Cardiac muscle cell (in vitro differentiated cells and primary cell): ENCODE measurements around the gene PYCARD. TPM values are rescaled to one million over a fixed set of nuclear protein-coding genes. Genes with fewer than 3 reads are reported as not detected.
A peak's percentile ranks its signal among the peaks of the same experiment; 100 is the strongest.
"Not testable (repeated sequence)": the region's sequence is repeated elsewhere in the genome, so short reads cannot be mapped to it uniquely, and the experiment has no call there.

ENCODE experiments used
- DNase-seq, 2 donors: peaks; one replicate each; pipeline versions ENCODE4 v3.0.0 to v3.0.0-alpha.2; 2010 to 2017; ENCODE audit warnings: low read depth in 1 of 2, low spot score in 1 of 2
- H3K27ac ChIP-seq: fragments of 200-600 bp; sonication (generic); 2 replicates; pipeline ENCODE4 v1.5.1; 2016
- H3K27me3 ChIP-seq: fragments of 200-600 bp; sonication (generic); 2 replicates; pipeline ENCODE4 v1.6.0; 2016; ENCODE audit warnings: control low read depth
- H3K36me3 ChIP-seq: fragments of 200-600 bp; sonication (generic); 2 replicates; pipeline ENCODE4 v1.5.1; 2016; ENCODE audit warnings: control low read depth
- H3K4me1 ChIP-seq: fragments of 200-600 bp; sonication (generic); 2 replicates; pipeline ENCODE4 v1.8.1; 2017; ENCODE audit warnings: low read depth, mild to moderate bottlenecking, mixed run types
- H3K4me3 ChIP-seq: fragments of 200-600 bp; sonication (generic); 2 replicates; pipeline ENCODE4 v1.5.1; 2016; ENCODE audit warnings: mild to moderate bottlenecking
- H3K9me3 ChIP-seq: fragments of 200-600 bp; sonication (generic); 2 replicates; pipeline ENCODE4 v1.5.1; 2017; ENCODE audit warnings: low read depth, mild to moderate bottlenecking, control low read depth
- polyA plus RNA-seq: library from polyadenylated mRNA; unstranded; fragments of >200 nt; fragmentation: Nextera tagmentation; extraction: Ambion mirVana; gene quantifications from 2 replicates; pipeline ENCODE4 v1.2.1, GENCODE V29; 2016
- total RNA-seq: library from RNA; depleted of rRNA; stranded (reverse); fragments of >200 nt; gene quantifications from 2 replicates; pipeline ENCODE4 v1.2.3, GENCODE V29; 2016
- TF ChIP-seq, protein P1 (sequence below): IDR thresholded peaks from 2 replicates; pipeline ENCODE4 v1.5.1; 2012; ENCODE audit warnings: low read depth, mild to moderate bottlenecking, low read length

The PYCARD gene
- total and polyA plus RNA-seq, 2 experiments from 2014 or later, result 1.4 to 2.3 TPM

DNA sequence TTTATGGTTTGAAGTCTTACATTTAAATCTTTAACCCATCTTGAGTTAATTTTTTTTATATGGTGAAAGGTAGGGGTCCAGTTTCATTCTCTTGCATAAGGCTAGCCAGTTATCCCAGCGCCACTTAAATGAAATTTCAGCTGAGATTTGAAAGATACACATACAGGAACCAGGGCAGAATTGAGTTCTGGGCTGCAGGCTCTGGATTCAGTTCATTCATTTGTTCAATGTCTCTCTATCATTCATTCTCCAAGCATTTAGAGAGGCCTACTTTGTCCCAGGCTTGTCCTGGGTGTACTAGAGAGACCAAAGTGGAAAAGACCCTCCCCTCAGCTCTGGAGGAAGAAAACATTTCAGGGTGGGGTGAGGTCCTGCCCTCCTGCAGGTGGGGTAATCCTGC is 10.8 kb upstream of the PYCARD start:
- no peaks in the 10 kb centered on the region for H3K36me3 ChIP-seq
- no peak overlapping the region for H3K27ac ChIP-seq
- peaks cover 55% of the 10 kb centered on the region for H3K27me3 ChIP-seq
- no peak overlapping the region for H3K4me3 ChIP-seq
- TF ChIP-seq, protein P1, sequence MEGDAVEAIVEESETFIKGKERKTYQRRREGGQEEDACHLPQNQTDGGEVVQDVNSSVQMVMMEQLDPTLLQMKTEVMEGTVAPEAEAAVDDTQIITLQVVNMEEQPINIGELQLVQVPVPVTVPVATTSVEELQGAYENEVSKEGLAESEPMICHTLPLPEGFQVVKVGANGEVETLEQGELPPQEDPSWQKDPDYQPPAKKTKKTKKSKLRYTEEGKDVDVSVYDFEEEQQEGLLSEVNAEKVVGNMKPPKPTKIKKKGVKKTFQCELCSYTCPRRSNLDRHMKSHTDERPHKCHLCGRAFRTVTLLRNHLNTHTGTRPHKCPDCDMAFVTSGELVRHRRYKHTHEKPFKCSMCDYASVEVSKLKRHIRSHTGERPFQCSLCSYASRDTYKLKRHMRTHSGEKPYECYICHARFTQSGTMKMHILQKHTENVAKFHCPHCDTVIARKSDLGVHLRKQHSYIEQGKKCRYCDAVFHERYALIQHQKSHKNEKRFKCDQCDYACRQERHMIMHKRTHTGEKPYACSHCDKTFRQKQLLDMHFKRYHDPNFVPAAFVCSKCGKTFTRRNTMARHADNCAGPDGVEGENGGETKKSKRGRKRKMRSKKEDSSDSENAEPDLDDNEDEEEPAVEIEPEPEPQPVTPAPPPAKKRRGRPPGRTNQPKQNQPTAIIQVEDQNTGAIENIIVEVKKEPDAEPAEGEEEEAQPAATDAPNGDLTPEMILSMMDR, result no peak
- no peak for DNase-seq
- no peaks in the 10 kb centered on the region for H3K9me3 ChIP-seq
- H3K4me1 ChIP-seq, result no peaks in the 10 kb centered on the region

DNA sequence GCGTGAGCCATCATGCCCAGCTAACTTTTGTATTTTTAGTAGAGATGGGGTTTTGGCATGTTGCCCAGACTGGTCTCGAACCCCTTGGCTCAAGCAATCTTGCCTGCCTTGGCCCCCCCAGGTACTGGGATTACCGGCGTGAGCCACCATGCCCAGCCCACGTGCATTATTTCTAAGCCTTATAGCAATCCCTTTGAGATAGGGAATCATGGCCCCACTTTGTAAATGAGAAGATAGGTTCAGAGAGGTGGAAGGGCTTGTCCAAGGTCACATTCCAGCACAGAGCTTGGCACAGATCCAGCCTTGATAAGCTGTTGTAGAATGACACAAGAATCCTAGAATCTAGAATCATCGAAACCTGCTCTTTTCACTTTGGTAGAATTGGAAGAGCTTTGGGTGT is 4.2 kb upstream of the PYCARD start:
- Histone ChIP-seq H3K27me3 (peaks cover 33% of the 10 kb centered on the region), H3K4me3 (no peak overlapping the region), H3K4me1 (no peaks in the 10 kb centered on the region), H3K9me3 (no peaks in the 10 kb centered on the region), H3K27ac (no peak overlapping the region), H3K36me3 (no peaks in the 10 kb centered on the region)
- DNase-seq, result no peak
- TF ChIP-seq, protein P1, result no peak

DNA sequence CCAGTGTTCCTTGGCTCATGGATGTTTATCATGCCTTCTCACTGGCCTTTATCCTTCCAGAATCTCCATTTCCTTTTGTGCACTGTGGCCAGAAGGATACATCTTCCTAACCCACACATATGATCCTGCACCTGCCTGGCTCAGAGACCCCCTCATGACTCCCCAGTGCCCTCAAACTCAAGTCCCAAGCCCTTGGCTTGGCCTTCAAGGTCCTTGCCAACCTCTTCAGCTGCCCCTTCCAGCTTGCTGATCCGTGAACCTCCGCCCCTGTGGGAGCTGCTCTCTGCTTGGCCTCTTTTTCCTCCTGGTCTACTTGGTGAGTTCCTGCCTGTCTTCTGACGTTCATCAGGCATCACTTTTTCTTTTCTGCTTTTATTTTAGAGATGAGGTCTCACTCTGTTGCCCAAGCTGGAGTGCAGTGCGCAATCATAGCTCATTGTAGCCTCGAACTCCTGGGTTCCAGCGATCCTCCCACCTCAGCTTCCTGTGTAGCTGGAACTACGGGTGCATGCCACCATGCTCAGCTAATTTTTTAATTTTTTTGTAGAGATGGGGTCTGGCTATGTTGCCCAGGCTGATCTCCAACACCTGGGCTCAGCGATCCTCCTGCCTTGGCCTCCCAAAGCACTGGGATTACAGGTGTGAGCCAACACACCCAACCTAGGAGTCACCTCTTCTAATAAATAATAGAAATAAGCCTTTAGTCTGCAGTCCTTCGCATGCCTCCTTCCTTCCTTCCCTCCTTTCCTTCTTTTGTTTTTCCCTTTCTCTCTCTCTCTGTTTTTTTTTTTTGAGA is 2.5 kb upstream of the PYCARD start:
- DNase-seq, result no peak
- no peaks in the 10 kb centered on the region for H3K4me1 ChIP-seq
- H3K27me3 ChIP-seq, result peaks cover 39% of the 10 kb centered on the region
- no peak overlapping the region for H3K4me3 ChIP-seq
- no peaks in the 10 kb centered on the region for H3K36me3 ChIP-seq
- no peak overlapping the region for H3K27ac ChIP-seq
- H3K9me3 ChIP-seq, result no peaks in the 10 kb centered on the region
- TF ChIP-seq, protein P1, result no peak

DNA sequence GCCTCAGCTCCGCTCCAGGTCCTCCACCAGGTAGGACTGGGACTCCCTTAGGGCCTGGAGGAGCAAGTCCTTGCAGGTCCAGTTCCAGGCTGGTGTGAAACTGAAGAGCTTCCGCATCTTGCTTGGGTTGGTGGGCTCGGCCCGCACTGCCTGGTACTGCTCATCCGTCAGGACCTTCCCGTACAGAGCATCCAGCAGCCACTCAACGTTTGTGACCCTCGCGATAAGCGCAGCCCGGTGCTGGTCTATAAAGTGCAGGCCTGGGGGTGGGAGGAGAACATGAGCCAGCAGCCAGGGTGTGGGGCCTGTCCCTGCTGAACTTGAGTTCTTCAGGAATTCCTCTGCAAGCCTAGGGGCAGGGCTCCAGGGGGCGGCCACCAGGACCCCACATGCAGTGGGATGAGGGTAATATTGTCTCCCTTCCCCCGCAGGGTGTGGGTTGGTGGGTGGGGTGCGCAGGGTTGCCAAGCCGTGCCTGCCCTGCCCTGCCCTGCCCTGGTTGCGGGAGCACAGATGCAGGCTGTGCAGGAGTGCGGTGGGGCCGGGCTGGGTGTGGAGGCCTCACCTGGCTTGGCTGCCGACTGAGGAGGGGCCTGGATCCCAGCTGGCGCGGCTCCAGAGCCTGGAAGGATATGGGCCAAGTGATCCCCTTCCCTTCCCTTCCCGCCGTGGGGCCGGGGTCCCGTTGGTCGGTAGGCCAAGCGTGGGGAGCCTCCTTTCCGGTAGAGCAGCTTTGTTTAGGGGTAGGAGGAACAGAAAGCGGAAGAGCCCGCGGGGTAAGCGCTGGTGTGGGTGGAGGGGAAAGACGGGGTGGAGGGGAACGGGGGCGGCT is 762 bp downstream of the PYCARD start:
- peak overlapping the region; percentile 14 for H3K4me3 ChIP-seq
- no peak for DNase-seq
- H3K27ac ChIP-seq, result no peak overlapping the region
- TF ChIP-seq, protein P1, result no peak
- peaks cover 39% of the 10 kb centered on the region for H3K27me3 ChIP-seq
- H3K9me3 ChIP-seq, result no peaks in the 10 kb centered on the region
- no peaks in the 10 kb centered on the region for H3K4me1 ChIP-seq
- peaks cover 4% of the 10 kb centered on the region for H3K36me3 ChIP-seq

DNA sequence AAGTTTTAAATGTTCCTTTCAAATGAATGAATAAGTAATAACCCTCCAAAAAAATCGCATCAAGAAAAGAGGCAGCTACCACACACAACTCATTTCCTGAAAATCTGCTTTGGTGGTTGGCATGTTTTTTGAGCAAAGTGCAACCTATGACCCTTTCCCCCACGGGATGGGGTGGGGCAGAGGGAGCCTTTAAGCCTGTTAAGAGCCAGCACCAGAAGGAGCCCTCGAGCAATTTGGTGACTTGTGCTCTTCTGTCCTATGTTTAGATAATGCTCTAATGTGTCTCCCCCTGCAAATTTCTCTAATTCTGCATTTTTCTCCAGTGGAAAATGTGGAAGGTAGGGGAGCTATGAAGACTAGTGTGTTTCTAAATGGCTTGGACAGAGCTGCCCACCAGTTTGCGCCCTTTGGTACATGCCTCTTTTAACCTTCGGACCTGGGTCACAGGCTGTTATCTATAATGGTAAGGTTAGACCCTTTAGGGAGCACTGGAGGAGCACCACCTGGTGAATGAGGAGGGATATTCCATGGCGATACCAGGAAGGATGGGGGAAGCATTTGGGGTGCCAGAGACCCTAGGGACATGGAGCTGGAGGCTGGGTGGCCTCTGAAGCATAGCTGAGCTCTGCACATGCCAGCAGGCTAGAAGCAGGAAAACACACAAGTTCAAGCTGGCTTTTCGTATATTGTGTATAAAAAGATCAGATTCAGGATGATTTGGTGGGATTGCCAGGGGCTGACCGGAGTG is 1.6 kb downstream of the PYCARD start:
- Histone ChIP-seq H3K4me1 (no peaks in the 10 kb centered on the region), H3K27me3 (peaks cover 39% of the 10 kb centered on the region), H3K27ac (no peak overlapping the region), H3K9me3 (no peaks in the 10 kb centered on the region), H3K4me3 (no peak overlapping the region), H3K36me3 (peaks cover 11% of the 10 kb centered on the region)
- no peak for DNase-seq
- TF ChIP-seq, protein P1, result no peak

DNA sequence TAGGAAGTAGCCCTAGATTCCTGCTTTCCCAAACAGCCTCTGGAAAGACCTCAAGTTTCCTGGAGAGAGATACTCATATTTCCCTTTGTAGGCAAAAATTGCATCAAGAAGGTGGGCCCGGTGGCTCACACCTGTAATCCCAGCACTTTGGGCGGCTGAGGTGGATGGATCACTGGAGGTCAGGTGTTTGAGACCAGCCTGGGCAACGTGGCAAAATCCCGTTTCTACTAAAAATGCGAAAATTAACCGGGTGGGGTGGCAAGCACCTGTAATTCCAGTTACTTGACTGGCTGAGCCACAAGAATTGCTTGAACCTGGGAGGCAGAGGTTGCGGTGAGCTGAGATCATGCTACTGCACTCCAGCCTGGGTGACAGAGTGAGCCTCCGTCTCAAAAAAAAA is 2.4 kb downstream of the PYCARD start:
- not testable (repeated sequence) for H3K4me1 ChIP-seq, H3K27ac ChIP-seq, H3K4me3 ChIP-seq, DNase-seq, H3K9me3 ChIP-seq
- Histone ChIP-seq H3K36me3 (peaks cover 20% of the 10 kb centered on the region), H3K27me3 (peaks cover 39% of the 10 kb centered on the region)
